Osteoblast (primary cell): ENCODE results near the gene CACNA1C. TPM values are rescaled to one million over a fixed set of nuclear protein-coding genes. Genes with fewer than 3 reads are reported as not detected.
A peak's percentile ranks its signal among the peaks of the same experiment; 100 is the strongest.
"Not testable (repeated sequence)": the region's sequence is repeated elsewhere in the genome, so short reads cannot be mapped to it uniquely, and the experiment has no call there.

ENCODE experiments used
- DNase-seq: peaks from one replicate; pipeline ENCODE4 v3.0.0; 2011; ENCODE audit warnings: low spot score, mixed read lengths; ENCODE audit not compliant: insufficient read length; ENCODE audit errors: missing footprints
- H2AFZ ChIP-seq: 2 replicates; pipeline ENCODE4 v1.6.0; 2011; ENCODE audit warnings: mild to moderate bottlenecking, low read length
- H3K27ac ChIP-seq: 2 replicates; pipeline ENCODE4 v1.5.1; 2011; ENCODE audit warnings: mild to moderate bottlenecking, low read depth, low read length, moderate library complexity
- H3K27me3 ChIP-seq: 2 replicates; pipeline ENCODE4 v1.6.0; 2012; ENCODE audit warnings: mild to moderate bottlenecking, control low read depth, inconsistent platforms, low read length, moderate library complexity; ENCODE audit not compliant: insufficient read depth
- H3K36me3 ChIP-seq: 2 replicates; pipeline ENCODE4 v1.5.1; 2011; ENCODE audit warnings: mild to moderate bottlenecking, low read length, control low read depth, moderate library complexity; ENCODE audit not compliant: insufficient read depth
- H3K4me1 ChIP-seq: 2 replicates; pipeline ENCODE4 v1.5.1; 2011; ENCODE audit warnings: mild to moderate bottlenecking, low read length, control low read depth, moderate library complexity; ENCODE audit not compliant: insufficient read depth
- H3K4me2 ChIP-seq: 2 replicates; pipeline ENCODE4 v1.6.0; 2011; ENCODE audit warnings: mild to moderate bottlenecking, low read length; ENCODE audit not compliant: insufficient read depth
- H3K4me3 ChIP-seq: fragments of 200-600 bp; sonication (generic); 3 replicates; pipeline ENCODE4 v1.5.1; 2012; ENCODE audit warnings: mild to moderate bottlenecking, low read length, inconsistent platforms; ENCODE audit not compliant: insufficient read depth
- H3K79me2 ChIP-seq: 2 replicates; pipeline ENCODE4 v1.6.0; 2012; ENCODE audit warnings: mild to moderate bottlenecking, low read length, control low read depth, inconsistent platforms; ENCODE audit not compliant: insufficient read depth
- H3K9me3 ChIP-seq: 2 replicates; pipeline ENCODE4 v1.5.1; 2011; ENCODE audit warnings: low read depth, low read length, control low read depth
- H4K20me1 ChIP-seq: 2 replicates; pipeline ENCODE4 v1.6.0; 2012; ENCODE audit warnings: mild to moderate bottlenecking, low read length, control low read depth; ENCODE audit not compliant: insufficient read depth
- total RNA-seq: library from RNA; depleted of rRNA; stranded (reverse); fragments of >200 nt; gene quantifications from 2 replicates; pipeline ENCODE4 v1.2.3, GENCODE V29; 2012
- TF ChIP-seq, protein P1 (sequence below): IDR thresholded peaks from 2 replicates; pipeline ENCODE4 v1.5.1; 2011; ENCODE audit warnings: mild to moderate bottlenecking, low read depth, low read length, moderate library complexity; ENCODE audit errors: extremely low read depth

The CACNA1C gene
- total RNA-seq, 1 donor, result 19.2 TPM

DNA sequence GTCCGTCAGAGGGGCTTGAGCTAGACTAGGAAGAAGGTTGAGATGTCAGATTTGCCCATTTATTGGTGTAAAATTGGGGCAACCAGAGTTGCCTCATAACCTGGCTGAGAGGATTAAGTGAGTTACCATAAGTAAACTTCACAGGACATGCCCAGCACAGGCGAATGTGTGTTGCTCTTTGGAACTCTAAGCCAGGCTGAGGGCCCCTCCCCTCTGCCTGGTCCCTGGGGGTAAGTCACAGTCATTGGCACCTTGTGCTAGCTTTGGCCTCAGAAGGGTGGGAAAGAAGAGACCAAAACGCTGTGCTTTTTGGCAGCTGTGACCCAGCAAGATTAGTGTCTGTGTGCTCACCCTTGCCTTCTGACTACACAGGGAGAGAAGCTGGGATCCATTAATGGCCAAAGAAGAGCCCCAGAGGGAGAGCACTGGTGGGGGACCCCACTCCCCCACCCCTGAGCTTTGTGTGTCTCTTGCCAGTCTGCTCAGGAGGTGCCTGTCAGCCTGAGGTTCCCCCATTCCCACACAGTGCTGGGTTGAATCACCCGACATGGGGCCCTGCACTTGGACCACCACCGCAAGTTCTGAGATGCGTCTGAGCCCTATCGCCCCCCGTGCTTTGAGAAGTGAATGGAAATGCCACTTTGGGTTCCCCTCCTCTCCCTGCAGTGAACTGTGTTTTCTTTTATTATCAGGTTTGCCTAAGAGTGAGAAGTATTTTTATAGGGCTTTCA lies 74.1 kb downstream of the CACNA1C start:
- no peaks in the 10 kb centered on the region for H3K79me2 ChIP-seq
- peaks cover 11% of the 10 kb centered on the region for H3K4me1 ChIP-seq
- no peak overlapping the region for H2AFZ ChIP-seq
- no peaks in the 10 kb centered on the region for H3K9me3 ChIP-seq
- H4K20me1 ChIP-seq, result peaks cover 4% of the 10 kb centered on the region
- peaks cover 6% of the 10 kb centered on the region for H3K36me3 ChIP-seq
- no peak for DNase-seq
- H3K4me2 ChIP-seq, result no peak overlapping the region
- H3K27me3 ChIP-seq, result no peaks in the 10 kb centered on the region
- H3K27ac ChIP-seq, result no peak overlapping the region
- TF ChIP-seq, protein P1, sequence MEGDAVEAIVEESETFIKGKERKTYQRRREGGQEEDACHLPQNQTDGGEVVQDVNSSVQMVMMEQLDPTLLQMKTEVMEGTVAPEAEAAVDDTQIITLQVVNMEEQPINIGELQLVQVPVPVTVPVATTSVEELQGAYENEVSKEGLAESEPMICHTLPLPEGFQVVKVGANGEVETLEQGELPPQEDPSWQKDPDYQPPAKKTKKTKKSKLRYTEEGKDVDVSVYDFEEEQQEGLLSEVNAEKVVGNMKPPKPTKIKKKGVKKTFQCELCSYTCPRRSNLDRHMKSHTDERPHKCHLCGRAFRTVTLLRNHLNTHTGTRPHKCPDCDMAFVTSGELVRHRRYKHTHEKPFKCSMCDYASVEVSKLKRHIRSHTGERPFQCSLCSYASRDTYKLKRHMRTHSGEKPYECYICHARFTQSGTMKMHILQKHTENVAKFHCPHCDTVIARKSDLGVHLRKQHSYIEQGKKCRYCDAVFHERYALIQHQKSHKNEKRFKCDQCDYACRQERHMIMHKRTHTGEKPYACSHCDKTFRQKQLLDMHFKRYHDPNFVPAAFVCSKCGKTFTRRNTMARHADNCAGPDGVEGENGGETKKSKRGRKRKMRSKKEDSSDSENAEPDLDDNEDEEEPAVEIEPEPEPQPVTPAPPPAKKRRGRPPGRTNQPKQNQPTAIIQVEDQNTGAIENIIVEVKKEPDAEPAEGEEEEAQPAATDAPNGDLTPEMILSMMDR, result no peak
- H3K4me3 ChIP-seq, result no peak overlapping the region

DNA sequence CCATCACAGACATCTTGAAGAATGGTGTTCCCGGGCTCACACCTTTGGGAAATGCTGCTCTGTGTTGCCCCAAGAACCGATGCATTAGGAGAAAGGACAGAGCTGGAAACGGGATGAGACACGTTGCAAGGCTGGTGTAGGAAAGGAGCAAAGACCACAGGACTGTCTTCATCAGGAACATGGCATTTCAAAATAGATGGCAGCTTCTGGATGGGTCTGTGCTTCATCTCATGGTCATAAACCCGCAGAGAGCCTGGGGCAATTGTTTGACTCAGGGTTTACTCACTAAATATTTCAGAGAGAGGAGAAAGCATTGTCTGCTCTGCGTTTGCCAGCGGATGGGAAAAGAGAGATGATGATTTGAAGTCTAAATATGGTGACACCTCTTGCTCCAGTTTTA lies 76.3 kb downstream of the CACNA1C start:
- peaks cover 4% of the 10 kb centered on the region for H4K20me1 ChIP-seq
- TF ChIP-seq, protein P1, result no peak
- peak overlapping the region; percentile 30 for H3K4me2 ChIP-seq
- H3K36me3 ChIP-seq, result no peaks in the 10 kb centered on the region
- no peaks in the 10 kb centered on the region for H3K27me3 ChIP-seq
- DNase-seq, result peak; percentile 95
- H2AFZ ChIP-seq, result peak overlapping the region; percentile 1
- no peak overlapping the region for H3K4me3 ChIP-seq
- peaks cover 11% of the 10 kb centered on the region for H3K4me1 ChIP-seq
- no peaks in the 10 kb centered on the region for H3K79me2 ChIP-seq
- H3K9me3 ChIP-seq, result no peaks in the 10 kb centered on the region
- H3K27ac ChIP-seq, result peak overlapping the region; percentile 55

DNA sequence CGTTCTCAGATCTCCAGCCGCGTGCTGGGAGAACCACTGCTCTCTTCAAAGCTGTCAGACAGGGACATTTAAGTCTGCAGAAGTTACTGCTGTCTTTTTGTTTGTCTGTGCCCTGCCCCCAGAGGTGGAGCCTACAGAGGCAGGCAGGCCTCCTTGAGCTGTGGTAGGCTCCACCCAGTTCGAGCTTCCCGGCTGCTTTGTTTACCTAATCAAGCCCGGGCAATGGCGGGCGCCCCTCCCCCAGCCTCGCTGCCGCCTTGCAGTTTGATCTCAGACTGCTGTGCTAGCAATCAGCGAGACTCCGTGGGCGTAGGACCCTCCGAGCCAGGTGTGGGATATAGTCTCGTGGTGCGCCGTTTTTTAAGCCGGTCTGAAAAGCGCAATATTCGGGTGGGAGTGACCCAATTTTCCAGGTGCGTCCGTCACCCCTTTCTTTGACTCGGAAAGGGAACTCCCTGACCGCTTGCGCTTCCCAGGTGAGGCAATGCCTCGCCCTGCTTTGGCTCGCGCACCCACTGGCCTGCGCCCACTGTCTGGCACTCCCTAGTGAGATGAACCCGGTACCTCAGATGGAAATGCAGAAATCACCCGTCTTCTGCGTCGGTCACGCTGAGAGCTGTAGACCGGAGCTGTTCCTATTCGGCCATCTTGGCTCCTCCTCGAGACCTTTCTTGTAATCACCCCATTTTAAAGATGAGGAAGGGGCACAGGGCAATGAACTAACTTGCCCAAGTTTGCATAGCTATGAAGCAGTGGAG lies 83.1 kb downstream of the CACNA1C start:
- DNase-seq, H3K27ac ChIP-seq, H2AFZ ChIP-seq, H3K36me3 ChIP-seq, H3K4me1 ChIP-seq, H3K27me3 ChIP-seq, H3K4me2 ChIP-seq, H3K9me3 ChIP-seq, H3K4me3 ChIP-seq: not testable (repeated sequence)
- Histone ChIP-seq H4K20me1 (peaks cover 14% of the 10 kb centered on the region), H3K79me2 (peaks cover 25% of the 10 kb centered on the region)

DNA sequence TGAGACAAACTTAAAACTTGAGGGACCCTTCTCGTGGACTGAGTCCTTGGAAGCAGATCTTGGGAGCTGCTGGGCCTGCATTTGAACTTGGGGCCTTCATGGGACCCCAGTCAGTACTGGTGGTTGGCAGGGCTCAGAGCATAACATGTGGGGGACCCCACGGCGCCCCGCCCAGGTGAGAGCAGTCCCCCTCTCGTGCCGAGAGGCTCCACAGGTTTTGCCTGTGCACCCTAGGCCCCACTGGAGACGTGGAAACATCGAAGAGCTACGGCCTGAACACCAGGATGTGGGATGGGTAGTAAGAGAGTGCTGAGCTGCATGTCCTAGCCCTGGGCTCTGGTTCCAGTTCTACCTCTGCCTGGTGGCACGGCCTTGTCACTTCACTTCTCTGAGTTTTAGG lies 84.1 kb downstream of the CACNA1C start:
- Histone ChIP-seq H3K27ac (no peak overlapping the region), H3K27me3 (no peaks in the 10 kb centered on the region), H2AFZ (no peak overlapping the region), H3K4me2 (no peak overlapping the region), H3K79me2 (peaks cover 31% of the 10 kb centered on the region), H3K4me3 (no peak overlapping the region), H3K36me3 (no peaks in the 10 kb centered on the region), H4K20me1 (peaks cover 14% of the 10 kb centered on the region), H3K9me3 (no peaks in the 10 kb centered on the region), H3K4me1 (no peaks in the 10 kb centered on the region)
- DNase-seq, result no peak
- TF ChIP-seq, protein P1, result no peak
